GM15510 (cell line): ENCODE results near the gene HDAC11.

Source experiments
- POLR2A ChIP-seq: IDR thresholded peaks from 3 replicates; pipeline ENCODE4 v1.6.1; 2011; ENCODE audit warnings: borderline replicate concordance; ENCODE audit not compliant: insufficient read length; ENCODE audit errors: extremely low read depth

HDAC11 gene

GRCh38 chr3:13549623-13550422 is 69.7 kb downstream of the HDAC11 start:
- TF ChIP-seq POLR2A: no peak

- no peak for TF ChIP-seq POLR2A
Measured at GRCh38 chr3:13550423-13550690, 70.3 kb downstream of the HDAC11 start.

- no peak for TF ChIP-seq POLR2A
Measured at GRCh38 chr3:13550791-13551360, 70.8 kb downstream of the HDAC11 start.

GRCh38 chr3:13552857-13553652 is 72.9 kb downstream of the HDAC11 start:
- TF ChIP-seq POLR2A: no peak

- no peak for TF ChIP-seq POLR2A
Measured at GRCh38 chr3:13553686-13554085, 73.6 kb downstream of the HDAC11 start.

- TF ChIP-seq POLR2A: no peak
Measured at GRCh38 chr3:13555753-13556152, 75.6 kb downstream of the HDAC11 start.
